DOHH2 (cell line): ENCODE data around the gene KIF1B.
"Not testable (repeated sequence)": the region's sequence is repeated elsewhere in the genome, so short reads cannot be mapped to it uniquely, and the experiment has no call there.

Experiments
- CTCF ChIP-seq: fragments of 200-600 bp; sonication (generic); IDR thresholded peaks from one replicate; pipeline ENCODE4 v1.5.1; 2014; ENCODE audit warnings: antibody characterized with exemption, mild to moderate bottlenecking, low read depth, low read length; ENCODE audit not compliant: poor library complexity, severe bottlenecking
- EZH2phosphoT487 ChIP-seq: fragments of 200-600 bp; sonication (generic); IDR thresholded peaks from 2 replicates; pipeline ENCODE4 v1.6.1; 2017; ENCODE audit warnings: borderline replicate concordance, mild to moderate bottlenecking, antibody characterized with exemption, low read length, moderate library complexity, mixed read lengths

- TF ChIP-seq CTCF, EZH2phosphoT487: not testable (repeated sequence)
Observed at GRCh38 chr1:10425826-10426534, 215.6 kb downstream of the KIF1B start.
